Measurements from ENCODE around the gene CCDC71. TPM values are rescaled to one million over a fixed set of nuclear protein-coding genes. Genes with fewer than 3 reads are reported as not detected.
A peak's percentile ranks its signal among the peaks of the same experiment; 100 is the strongest.

Gene CCDC71
- total RNA-seq, 1 experiment from 2014 or later = 26.0 TPM

- H3K9me3 Mint-ChIP-seq (ENCODE audit: unreplicated experiment) = no peaks in the 10 kb centered on the region
- TF ChIP-seq CTCF (IDR thresholded peaks at IDR 0.05; ENCODE audit: unreplicated experiment) = no peak
- peaks cover 18% of the 10 kb centered on the region for H3K36me3 Mint-ChIP-seq (ENCODE audit: insufficient read depth, unreplicated experiment)
- TSS peak; percentile 54 for BruUV-seq (replicated peaks)
- POLR2A ChIA-PET = interaction anchor here (0.5 to 2.0 kb wide), 13 partner anchors 9 to 284 kb away, joined by 3 to 15 read pairs (median 3); partner anchors contain the start of genes DALRD3, LAMB2, QRICH1 and USP19
- no peak for DNase-seq (ENCODE audit: unreplicated experiment)
- H3K27me3 Mint-ChIP-seq (ENCODE audit: insufficient read depth, unreplicated experiment) = no peaks in the 10 kb centered on the region
- CTCF ChIA-PET = interaction anchor here (0.6 to 1.5 kb wide), 2 partner anchors 175 to 690 kb away, joined by 4 read pairs; partner anchors contain the start of gene USP4
- peaks cover 10% of the 10 kb centered on the region for H3K4me1 Mint-ChIP-seq (ENCODE audit: insufficient read depth, unreplicated experiment)
- intact Hi-C loops (cut with micrococcal nuclease) = no loop called here
- peak overlapping the region; percentile 84 for H3K4me3 Mint-ChIP-seq (ENCODE audit: unreplicated experiment)
- H3K27ac Mint-ChIP-seq (ENCODE audit: low read depth, unreplicated experiment) = peak overlapping the region; percentile 85
Measured at GRCh38 chr3:49164983-49165720, 979 bp downstream of the CCDC71 start.

GRCh38 chr3:49163609-49164008 is 2.5 kb downstream of the CCDC71 start:
- CTCF ChIA-PET = no interaction called here
- Mint-ChIP-seq H3K4me1 (ENCODE audit: insufficient read depth, unreplicated experiment) (peaks cover 10% of the 10 kb centered on the region), H3K9me3 (ENCODE audit: unreplicated experiment) (no peaks in the 10 kb centered on the region), H3K36me3 (ENCODE audit: insufficient read depth, unreplicated experiment) (peaks cover 18% of the 10 kb centered on the region), H3K27ac (ENCODE audit: low read depth, unreplicated experiment) (no peak overlapping the region), H3K27me3 (ENCODE audit: insufficient read depth, unreplicated experiment) (no peaks in the 10 kb centered on the region), H3K4me3 (ENCODE audit: unreplicated experiment) (no peak overlapping the region)
- POLR2A ChIA-PET = interaction anchor here (0.6 to 1.8 kb wide), 2 partner anchors 31 to 276 kb away, joined by 3 to 4 read pairs; partner anchors contain the start of gene LAMB2
- intact Hi-C loops (cut with micrococcal nuclease) = no loop called here
- no TSS peak for BruUV-seq (replicated peaks)
- no peak for DNase-seq (ENCODE audit: unreplicated experiment)
- TF ChIP-seq CTCF (IDR thresholded peaks at IDR 0.05; ENCODE audit: unreplicated experiment) = no peak

- DNase-seq (ENCODE audit: unreplicated experiment) = no peak
- H3K4me1 Mint-ChIP-seq (ENCODE audit: insufficient read depth, unreplicated experiment) = peaks cover 10% of the 10 kb centered on the region
- no TSS peak for BruUV-seq (replicated peaks)
- peaks cover 18% of the 10 kb centered on the region for H3K36me3 Mint-ChIP-seq (ENCODE audit: insufficient read depth, unreplicated experiment)
- H3K9me3 Mint-ChIP-seq (ENCODE audit: unreplicated experiment) = no peaks in the 10 kb centered on the region
- no peak overlapping the region for H3K4me3 Mint-ChIP-seq (ENCODE audit: unreplicated experiment)
- TF ChIP-seq CTCF (IDR thresholded peaks at IDR 0.05; ENCODE audit: unreplicated experiment) = no peak
- H3K27me3 Mint-ChIP-seq (ENCODE audit: insufficient read depth, unreplicated experiment) = no peaks in the 10 kb centered on the region
- H3K27ac Mint-ChIP-seq (ENCODE audit: low read depth, unreplicated experiment) = no peak overlapping the region
- intact Hi-C loops (cut with micrococcal nuclease) = no loop called here
- POLR2A ChIA-PET = interaction anchor here (0.6 to 1.8 kb wide), 3 partner anchors 30 to 145 kb away, joined by 3 to 4 read pairs (median 3); partner anchors contain the start of genes DALRD3 and LAMB2
- CTCF ChIA-PET = no interaction called here
Measured at GRCh38 chr3:49162751-49163419, 3.2 kb downstream of the CCDC71 start.

Data from MCF 10A (cell line).